Gastroesophageal sphincter (tissue), 3 donors: ENCODE results near the gene ARID5B.

Source experiments
- EP300 ChIP-seq: sonication (generic); formaldehyde crosslinking; IDR thresholded peaks from one replicate; pipeline ENCODE4 v1.6.1; 2017; ENCODE audit warnings: antibody characterized with exemption, mild to moderate bottlenecking
- POLR2A ChIP-seq, 2 donors: fragments of 450-650 bp; IDR thresholded peaks; one replicate each; pipeline ENCODE4 v1.6.1; 2017; ENCODE audit warnings: antibody characterized with exemption in 2 of 2, mild to moderate bottlenecking in 2 of 2, moderate library complexity in 1 of 2
- POLR2AphosphoS5 ChIP-seq: sonication (generic); formaldehyde crosslinking; IDR thresholded peaks from one replicate; pipeline ENCODE4 v1.6.1; 2017; ENCODE audit warnings: antibody characterized with exemption
- TF ChIP-seq, protein P1 (sequence below), 4 experiments: fragments of 200-600 bp in 2 of 4; fragments of 450-650 bp in 2 of 4; sonication (generic) in 1 of 4; IDR thresholded peaks; one replicate each; pipeline ENCODE4 v1.5.1; 2017 to 2019; ENCODE audit warnings: antibody characterized with exemption in 4 of 4, mild to moderate bottlenecking in 2 of 4, moderate library complexity in 2 of 4

DNA sequence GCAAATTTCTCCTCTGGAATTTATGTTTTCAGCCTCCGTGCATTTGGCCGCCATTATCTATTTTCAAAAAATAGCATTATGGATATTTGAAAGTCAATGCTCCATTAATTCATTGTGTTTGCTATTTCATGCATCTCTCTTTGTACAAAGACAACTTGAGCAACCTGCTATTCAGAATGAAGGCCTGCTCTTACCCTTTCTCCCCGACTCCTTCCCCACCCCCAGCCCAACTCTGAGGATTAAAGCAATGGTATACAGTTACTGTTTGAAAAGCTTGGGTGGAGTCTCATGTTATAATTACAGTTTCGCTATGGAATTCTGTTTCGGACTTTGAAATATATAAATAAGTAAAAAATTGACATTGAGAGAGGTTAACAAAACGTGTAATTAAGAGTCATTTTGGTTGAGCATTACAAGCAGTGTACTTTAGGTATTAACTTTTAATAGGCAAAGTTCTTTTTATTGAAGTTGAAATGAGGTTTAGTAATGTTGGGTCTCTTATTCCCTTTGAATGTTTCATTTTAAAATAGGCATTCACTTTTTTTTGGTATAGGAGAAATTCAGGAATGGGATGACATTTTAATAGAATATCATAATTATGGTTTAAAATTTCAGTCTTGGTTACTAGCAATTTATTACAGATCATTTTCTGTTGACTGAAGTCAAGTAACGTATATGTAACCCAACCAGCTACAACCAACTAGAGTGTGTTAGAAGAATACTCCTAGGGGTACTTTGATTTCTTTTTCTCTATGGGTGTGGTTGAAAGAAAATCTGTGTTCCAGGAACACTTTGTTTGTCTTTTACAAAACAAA is 93.1 kb downstream of the ARID5B start:
- TF ChIP-seq, protein P1, sequence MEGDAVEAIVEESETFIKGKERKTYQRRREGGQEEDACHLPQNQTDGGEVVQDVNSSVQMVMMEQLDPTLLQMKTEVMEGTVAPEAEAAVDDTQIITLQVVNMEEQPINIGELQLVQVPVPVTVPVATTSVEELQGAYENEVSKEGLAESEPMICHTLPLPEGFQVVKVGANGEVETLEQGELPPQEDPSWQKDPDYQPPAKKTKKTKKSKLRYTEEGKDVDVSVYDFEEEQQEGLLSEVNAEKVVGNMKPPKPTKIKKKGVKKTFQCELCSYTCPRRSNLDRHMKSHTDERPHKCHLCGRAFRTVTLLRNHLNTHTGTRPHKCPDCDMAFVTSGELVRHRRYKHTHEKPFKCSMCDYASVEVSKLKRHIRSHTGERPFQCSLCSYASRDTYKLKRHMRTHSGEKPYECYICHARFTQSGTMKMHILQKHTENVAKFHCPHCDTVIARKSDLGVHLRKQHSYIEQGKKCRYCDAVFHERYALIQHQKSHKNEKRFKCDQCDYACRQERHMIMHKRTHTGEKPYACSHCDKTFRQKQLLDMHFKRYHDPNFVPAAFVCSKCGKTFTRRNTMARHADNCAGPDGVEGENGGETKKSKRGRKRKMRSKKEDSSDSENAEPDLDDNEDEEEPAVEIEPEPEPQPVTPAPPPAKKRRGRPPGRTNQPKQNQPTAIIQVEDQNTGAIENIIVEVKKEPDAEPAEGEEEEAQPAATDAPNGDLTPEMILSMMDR (IDR thresholded peaks at IDR 0.05) = no peak
- TF ChIP-seq POLR2A (IDR thresholded peaks at IDR 0.05) (no peak), EP300 (no peak), POLR2AphosphoS5 (no peak)
